Lung (tissue), 12 donors: ENCODE measurements around the gene GRIN3B. TPM values are rescaled to one million over a fixed set of nuclear protein-coding genes. Genes with fewer than 3 reads are reported as not detected.

Experiments
- ATAC-seq: fragments of 200-7000 bp; cut with Tn5 transposase; one replicate; pipeline ENCODE4 v1.9.1; 2020; ENCODE audit warnings: moderate number of reproducible peaks; ENCODE audit not compliant: insufficient read depth, low FRiP score
- DNase-seq, 3 donors: peaks; one replicate each; pipeline ENCODE4 v3.0.0-alpha.2; 2013 to 2017
- H3K27ac ChIP-seq, 2 donors: one replicate each; pipeline ENCODE4 v1.5.1; 2013; ENCODE audit warnings: mild to moderate bottlenecking in 2 of 2, moderate library complexity in 2 of 2, control low read depth in 1 of 2, inconsistent platforms in 1 of 2, low read depth in 1 of 2, low read length in 1 of 2
- H3K27me3 ChIP-seq, 3 donors: one replicate each; pipeline ENCODE4 v1.5.1; 2013; ENCODE audit warnings: low read length in 2 of 3; ENCODE audit not compliant: control insufficient read depth in 3 of 3, insufficient read depth in 3 of 3
- H3K36me3 ChIP-seq, 4 donors: one replicate each; pipeline ENCODE4 v1.5.1; 2013; ENCODE audit warnings: low read length in 4 of 4, mild to moderate bottlenecking in 1 of 4, moderate library complexity in 1 of 4; ENCODE audit not compliant: control insufficient read depth in 4 of 4, insufficient read depth in 4 of 4
- H3K4me1 ChIP-seq, 5 donors: one replicate each; pipeline ENCODE4 v1.5.1; 2013; ENCODE audit warnings: low read length in 5 of 5, mild to moderate bottlenecking in 2 of 5, moderate library complexity in 1 of 5; ENCODE audit not compliant: control insufficient read depth in 5 of 5, insufficient read depth in 5 of 5
- H3K4me3 ChIP-seq: one replicate; pipeline ENCODE4 v1.5.1; 2013; ENCODE audit warnings: mild to moderate bottlenecking, control low read depth, moderate library complexity
- H3K9ac ChIP-seq, 2 donors: one replicate each; pipeline ENCODE4 v1.5.1; 2013; ENCODE audit warnings: low read length in 2 of 2, control low read depth in 1 of 2; ENCODE audit not compliant: insufficient read depth in 1 of 2
- H3K9me3 ChIP-seq, 4 donors: one replicate each; pipeline ENCODE4 v1.5.1; 2013; ENCODE audit warnings: low read length in 3 of 4, mild to moderate bottlenecking in 1 of 4, moderate library complexity in 1 of 4; ENCODE audit not compliant: control insufficient read depth in 4 of 4, insufficient read depth in 3 of 4
- WGBS, 2 donors: extraction: QIAGEN DNeasy Blood & Tissue Kit; methylation state at CpG; one replicate each; pipeline ENCODE4 v1.1.7; 2013; 5-methylcytosine and 5-hydroxymethylcytosine counted together
- polyA plus RNA-seq, 2 donors: library from polyadenylated mRNA; stranded (reverse); fragments of 200-250 nt; gene quantifications; one replicate each; pipeline ENCODE4 v1.2.1, GENCODE V29; 2013
- total RNA-seq, 2 donors: library from RNA; depleted of rRNA in 1 of 2; stranded (reverse); fragments of >200 nt in 1 of 2; gene quantifications; one replicate each; pipeline ENCODE4 v1.2.1, GENCODE V29; 2014 to 2021
- TF ChIP-seq, protein P1 (sequence below): IDR thresholded peaks from 2 replicates; pipeline ENCODE4 v1.5.1; 2012; ENCODE audit warnings: mild to moderate bottlenecking; ENCODE audit errors: control extremely low read depth, extremely low read depth
- donor health status: control.
- donor health status: control.
- donor health status: Bipolar disorder and iron deficiency.
- donor health status: healthy.
- donor health status: DM: yes; HTN: yes; CAD: no.

Gene GRIN3B
- total and polyA plus RNA-seq, 4 donors = 1.3 to 11.6 (median 2.4) TPM

GRCh38 chr19:1011831-1012333 lies 11.7 kb downstream of the GRIN3B start:
- no peak overlapping the region for H3K27ac ChIP-seq
- H3K4me3 ChIP-seq = no peak overlapping the region
- peaks cover 0 to 41% (median 11%) of the 10 kb centered on the region in 5 donors for H3K4me1 ChIP-seq
- H3K36me3 ChIP-seq = peaks cover 3 to 71% (median 18%) of the 10 kb centered on the region in 4 donors
- no peak overlapping the region for H3K9ac ChIP-seq
- TF ChIP-seq, protein P1, sequence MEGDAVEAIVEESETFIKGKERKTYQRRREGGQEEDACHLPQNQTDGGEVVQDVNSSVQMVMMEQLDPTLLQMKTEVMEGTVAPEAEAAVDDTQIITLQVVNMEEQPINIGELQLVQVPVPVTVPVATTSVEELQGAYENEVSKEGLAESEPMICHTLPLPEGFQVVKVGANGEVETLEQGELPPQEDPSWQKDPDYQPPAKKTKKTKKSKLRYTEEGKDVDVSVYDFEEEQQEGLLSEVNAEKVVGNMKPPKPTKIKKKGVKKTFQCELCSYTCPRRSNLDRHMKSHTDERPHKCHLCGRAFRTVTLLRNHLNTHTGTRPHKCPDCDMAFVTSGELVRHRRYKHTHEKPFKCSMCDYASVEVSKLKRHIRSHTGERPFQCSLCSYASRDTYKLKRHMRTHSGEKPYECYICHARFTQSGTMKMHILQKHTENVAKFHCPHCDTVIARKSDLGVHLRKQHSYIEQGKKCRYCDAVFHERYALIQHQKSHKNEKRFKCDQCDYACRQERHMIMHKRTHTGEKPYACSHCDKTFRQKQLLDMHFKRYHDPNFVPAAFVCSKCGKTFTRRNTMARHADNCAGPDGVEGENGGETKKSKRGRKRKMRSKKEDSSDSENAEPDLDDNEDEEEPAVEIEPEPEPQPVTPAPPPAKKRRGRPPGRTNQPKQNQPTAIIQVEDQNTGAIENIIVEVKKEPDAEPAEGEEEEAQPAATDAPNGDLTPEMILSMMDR = no peak
- DNase-seq (no peak), ATAC-seq (no peak)
- 96 to 97% methylated on average over 34 to 36 of the region's 36 CpGs for WGBS, 2 donors
- H3K27me3 ChIP-seq = no peaks in the 10 kb centered on the region
- peaks cover 0 to 2% (median 0%) of the 10 kb centered on the region in 4 donors for H3K9me3 ChIP-seq

GRCh38 chr19:1012334-1012733 lies 12.1 kb downstream of the GRIN3B start:
- H3K4me1 ChIP-seq = peaks cover 0 to 45% (median 11%) of the 10 kb centered on the region in 5 donors
- H3K9ac ChIP-seq = no peak overlapping the region
- H3K4me3 ChIP-seq = no peak overlapping the region
- DNase-seq (no peak), ATAC-seq (no peak)
- TF ChIP-seq, protein P1 = no peak
- H3K27ac ChIP-seq = no peak overlapping the region
- no peaks in the 10 kb centered on the region for H3K27me3 ChIP-seq
- peaks cover 0 to 2% (median 0%) of the 10 kb centered on the region in 4 donors for H3K9me3 ChIP-seq
- WGBS, 2 donors = 95 to 96% methylated on average over 17 to 18 of the region's 18 CpGs
- H3K36me3 ChIP-seq = peaks cover 3 to 70% (median 18%) of the 10 kb centered on the region in 4 donors

- H3K27ac ChIP-seq = no peak overlapping the region
- H3K27me3 ChIP-seq = no peaks in the 10 kb centered on the region
- ATAC-seq = no peak
- peaks cover 0 to 2% (median 0%) of the 10 kb centered on the region in 4 donors for H3K9me3 ChIP-seq
- no peak overlapping the region for H3K4me3 ChIP-seq
- peaks cover 0 to 54% (median 15%) of the 10 kb centered on the region in 5 donors for H3K4me1 ChIP-seq
- H3K36me3 ChIP-seq = peaks cover 3 to 70% (median 18%) of the 10 kb centered on the region in 4 donors
- no peak overlapping the region for H3K9ac ChIP-seq
- no peak for DNase-seq
- TF ChIP-seq, protein P1 = no peak
- WGBS, 2 donors = 96 to 97% methylated on average over 10 of the region's 10 CpGs
These were observed 13.0 kb downstream of the GRIN3B start for GRCh38 chr19:1013218-1013617.
